ENCODE measurements around the gene CIPC.

The CIPC gene

GRCh38 chr14:77097700-77098528 lies at the start of gene CIPC:
Gene CIPC, plus strand, starts transcription at chr14:77098258. Its CDS starts 7,451 bp downstream, at chr14:77105709.
- peak; percentile 99 for DNase-seq (ENCODE audit: low spot score)

DNA sequence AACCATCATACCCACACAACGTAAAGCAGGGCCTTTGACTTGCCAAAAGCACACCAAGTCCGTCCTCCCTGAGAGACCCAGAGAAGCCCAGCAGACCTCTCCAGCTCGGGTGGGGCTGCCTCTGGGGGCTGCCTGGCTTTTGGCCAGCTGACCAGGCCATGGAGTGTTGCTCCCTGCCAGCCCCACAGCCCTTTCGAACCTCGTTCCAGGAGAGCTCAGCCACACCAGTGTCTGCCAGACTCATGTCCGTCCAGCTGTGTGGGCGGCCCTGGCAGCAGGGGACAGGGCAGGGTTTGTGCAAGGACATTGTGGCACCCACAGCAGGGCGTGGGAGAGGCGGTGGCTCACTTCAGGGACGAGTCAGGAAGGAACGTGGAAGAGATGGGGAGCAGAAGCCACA lies 46.9 kb upstream of the CIPC start:
- peak; percentile 45 for DNase-seq (ENCODE audit: low spot score)

- no peak for DNase-seq (ENCODE audit: low spot score)
These were observed 45.6 kb upstream of the CIPC start for GRCh38 chr14:77052281-77053044.

DNA sequence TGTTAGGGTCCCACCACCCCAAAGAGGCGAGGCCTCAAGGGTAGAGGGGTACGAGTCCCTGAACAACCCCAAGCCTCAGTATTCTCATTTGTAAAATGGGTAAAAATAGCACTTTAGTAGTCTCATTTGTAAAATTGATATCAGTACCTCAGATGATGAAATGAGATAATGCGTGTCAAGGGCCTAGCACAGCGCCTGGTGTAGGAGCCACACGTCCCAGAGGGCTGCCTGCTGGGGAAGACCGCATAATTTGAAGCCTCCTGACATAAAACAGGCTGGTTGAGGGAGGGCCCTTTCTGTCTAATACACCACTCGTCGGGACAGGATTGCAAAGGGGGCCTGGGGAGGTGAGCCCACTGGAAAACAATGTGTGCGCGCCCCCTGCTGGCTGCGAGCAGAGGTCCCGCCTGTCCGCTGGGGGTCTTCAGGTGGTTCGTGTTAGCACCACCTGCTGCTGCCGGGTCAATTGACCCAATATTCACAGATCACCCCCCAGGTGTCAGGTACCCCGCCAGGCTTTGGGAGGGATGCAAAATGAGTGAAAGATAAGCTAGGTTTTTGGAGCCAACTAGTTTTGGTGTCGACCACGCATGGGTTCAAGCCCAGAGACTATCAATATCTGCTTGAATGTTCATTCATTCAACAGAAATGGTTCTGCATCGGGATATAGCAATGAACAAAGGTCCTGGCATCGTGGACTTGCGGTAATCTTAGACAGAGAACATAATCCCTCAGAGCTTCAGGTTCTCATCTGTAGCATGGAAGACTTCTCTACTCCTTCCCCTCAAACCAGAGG lies 44.8 kb upstream of the CIPC start:
- peak; percentile 49 for DNase-seq (ENCODE audit: low spot score)

- DNase-seq (ENCODE audit: low spot score), result peak; percentile 45
These were observed 42.8 kb upstream of the CIPC start for GRCh38 chr14:77055306-77055705.

DNA sequence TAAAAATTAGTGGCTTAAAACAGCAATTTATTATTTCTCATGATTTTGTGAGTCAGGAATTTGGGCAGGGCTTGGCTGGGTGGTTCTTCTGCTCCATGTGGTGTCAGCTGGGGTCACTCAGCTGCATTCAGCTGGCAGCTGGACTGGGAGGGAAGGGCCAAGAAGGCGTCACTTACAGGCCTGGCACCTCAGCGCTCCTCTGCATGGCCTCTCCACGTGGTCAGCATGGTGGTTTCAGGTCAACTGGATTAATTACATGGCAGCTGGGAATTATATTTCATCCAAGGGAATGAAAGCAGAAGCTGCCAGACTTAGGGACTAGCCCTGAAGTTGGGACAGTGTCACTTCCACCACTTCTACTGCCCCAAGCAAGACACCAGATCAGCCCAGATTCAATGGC lies 42.1 kb upstream of the CIPC start:
- no peak for DNase-seq (ENCODE audit: low spot score)

DNA sequence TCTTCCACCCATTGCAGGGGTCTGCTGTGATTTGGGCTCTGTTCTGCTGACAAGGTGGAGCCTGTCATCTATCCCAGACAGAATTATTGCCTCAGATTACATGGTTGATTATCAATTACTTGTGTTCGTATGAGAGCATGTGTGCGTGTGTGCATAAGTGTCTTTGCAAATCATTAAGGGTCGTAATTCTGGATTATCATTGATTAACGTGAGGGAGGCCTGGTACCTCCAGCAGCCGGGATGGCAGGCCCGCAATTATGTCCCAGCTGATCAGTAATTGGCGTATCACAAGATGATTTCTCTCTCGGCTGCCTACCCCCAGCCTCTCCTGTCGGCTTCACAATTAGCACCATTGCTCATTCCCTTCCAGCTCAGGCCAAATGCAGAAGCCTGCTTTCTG lies 39.9 kb upstream of the CIPC start:
- DNase-seq (ENCODE audit: low spot score), result no peak

DNA sequence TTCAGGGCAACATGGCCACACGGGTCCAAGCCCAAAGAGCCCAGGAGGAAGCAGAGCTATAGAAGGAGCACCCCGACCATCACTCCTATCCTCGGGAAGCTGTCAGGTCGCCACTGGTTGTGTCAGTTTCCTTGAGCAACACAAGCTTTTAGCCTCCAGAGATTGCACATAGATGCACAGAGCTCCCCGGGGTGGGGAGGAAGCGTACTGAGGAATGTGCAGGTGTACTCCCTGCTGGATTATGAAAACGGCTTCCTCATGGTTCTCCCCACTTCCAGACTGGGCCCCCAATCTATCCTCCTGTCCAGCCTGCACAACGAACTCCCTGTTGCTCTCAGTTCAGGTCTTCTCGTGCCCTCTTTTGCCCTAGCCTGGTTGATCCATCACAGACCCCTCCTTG lies 39.3 kb upstream of the CIPC start:
- no peak for DNase-seq (ENCODE audit: low spot score)

DNA sequence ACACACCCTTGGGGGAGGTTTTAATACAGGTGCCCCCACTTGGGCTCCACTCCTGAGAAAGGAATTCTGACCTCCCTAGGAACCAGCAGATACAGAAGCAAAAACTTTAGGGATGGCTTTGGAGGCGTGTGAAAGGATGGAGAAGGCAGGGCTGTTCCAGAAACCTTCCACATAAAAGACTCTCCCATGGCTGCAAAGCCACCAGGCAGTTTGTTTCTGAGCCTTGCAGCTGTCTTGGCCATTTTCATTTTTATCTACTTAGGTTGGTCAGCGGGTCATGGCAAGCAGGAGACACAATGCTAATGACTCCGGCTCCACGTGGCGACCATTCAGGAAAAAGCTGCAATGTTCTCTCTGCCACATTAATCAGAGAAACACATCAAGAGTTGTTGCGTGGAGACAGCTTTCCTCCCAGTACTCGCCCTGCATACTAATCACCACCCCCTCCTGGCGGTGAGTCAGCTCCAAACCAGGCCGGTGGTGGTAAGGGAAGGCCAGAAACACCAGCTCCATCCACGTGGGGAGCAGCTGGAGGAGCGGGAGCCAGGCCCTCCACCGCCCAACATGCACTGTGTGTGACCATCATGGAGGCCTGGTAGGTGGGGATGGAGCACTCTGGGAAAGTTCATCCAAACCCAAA lies 38.7 kb upstream of the CIPC start:
- peak; percentile 79 for DNase-seq (ENCODE audit: low spot score)

DNA sequence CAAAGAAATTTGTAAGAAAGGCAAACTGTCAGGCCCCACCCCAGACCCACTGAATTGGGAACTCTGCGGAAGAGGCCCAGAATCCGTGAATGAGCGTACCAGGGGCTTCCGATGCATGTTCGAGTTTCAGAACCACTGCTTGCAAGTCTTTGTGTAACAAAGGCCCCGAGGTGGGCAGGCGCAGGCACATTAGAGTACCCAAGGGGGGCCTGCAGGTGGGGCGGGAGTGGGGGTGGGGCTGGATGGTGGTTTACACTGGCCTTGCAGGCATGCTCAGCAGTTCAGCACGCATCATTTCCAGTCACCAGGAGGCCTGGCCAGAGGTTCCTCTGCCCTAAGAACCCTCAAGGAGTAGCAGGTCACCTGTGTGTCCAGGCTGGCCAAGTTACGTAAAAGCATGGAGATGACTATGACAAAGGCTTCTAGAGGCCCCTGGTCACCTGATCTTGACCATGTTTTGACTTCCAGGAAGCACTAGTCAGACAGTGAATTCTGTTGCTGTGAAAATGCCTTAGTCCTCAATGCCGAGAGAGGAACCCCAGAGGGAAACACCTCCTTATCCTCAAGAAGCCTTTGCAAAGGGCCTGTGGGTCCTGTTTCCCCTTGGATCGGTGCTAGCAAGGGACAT lies 36.3 kb upstream of the CIPC start:
- no peak for DNase-seq (ENCODE audit: low spot score)

DNA sequence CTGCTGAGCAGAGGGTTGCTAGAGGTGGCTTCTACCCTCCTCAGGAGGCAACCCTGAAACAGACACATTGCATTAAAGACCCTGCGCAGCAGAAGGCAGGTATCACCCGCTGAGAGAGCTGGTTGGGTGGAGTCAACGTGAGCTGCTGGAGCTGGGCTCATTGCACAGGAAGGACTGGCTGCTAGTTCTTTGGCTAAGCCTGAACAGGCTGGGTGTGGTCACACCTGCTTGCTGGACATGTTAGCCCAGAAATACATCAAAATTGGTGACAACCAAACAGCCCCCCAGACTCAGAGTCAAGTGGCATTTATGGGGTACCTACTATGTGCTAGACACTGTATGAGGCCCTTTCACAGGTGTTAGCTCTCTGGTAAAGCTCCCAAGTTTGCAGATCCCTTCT lies 35.8 kb upstream of the CIPC start:
- no peak for DNase-seq (ENCODE audit: low spot score)

DNA sequence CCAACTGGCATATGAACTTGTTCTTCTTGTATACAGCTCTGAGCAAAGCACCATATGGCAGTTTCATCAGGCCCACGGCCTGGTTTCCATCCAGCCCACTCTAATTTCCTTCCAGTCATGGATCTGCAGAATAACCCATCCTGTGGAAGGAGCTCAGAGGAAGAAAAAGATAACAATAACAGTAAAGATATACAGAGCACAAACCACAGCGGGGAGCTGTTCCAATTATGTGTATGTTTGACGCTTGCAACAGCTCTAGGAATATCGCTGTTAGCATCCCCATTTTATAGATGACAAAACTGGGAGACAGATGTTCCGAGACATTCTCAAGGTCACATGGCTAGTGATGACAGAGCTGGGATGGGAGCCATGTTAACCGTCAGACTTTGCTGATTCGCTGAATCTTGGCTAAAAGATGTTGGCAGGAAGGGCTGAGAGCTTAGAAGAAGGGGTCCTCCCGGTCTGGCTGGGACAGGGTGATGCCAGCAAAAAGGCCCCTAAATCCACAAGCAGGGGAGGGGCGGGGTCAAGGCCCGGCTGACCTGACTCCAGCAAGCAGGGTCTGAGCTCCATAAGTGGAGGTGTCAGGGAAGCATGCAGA lies 34.4 kb upstream of the CIPC start:
- peak; percentile 33 for DNase-seq (ENCODE audit: low spot score)

GRCh38 chr14:77064521-77065178 lies 33.4 kb upstream of the CIPC start:
- peak; percentile 40 for DNase-seq (ENCODE audit: low spot score)

DNA sequence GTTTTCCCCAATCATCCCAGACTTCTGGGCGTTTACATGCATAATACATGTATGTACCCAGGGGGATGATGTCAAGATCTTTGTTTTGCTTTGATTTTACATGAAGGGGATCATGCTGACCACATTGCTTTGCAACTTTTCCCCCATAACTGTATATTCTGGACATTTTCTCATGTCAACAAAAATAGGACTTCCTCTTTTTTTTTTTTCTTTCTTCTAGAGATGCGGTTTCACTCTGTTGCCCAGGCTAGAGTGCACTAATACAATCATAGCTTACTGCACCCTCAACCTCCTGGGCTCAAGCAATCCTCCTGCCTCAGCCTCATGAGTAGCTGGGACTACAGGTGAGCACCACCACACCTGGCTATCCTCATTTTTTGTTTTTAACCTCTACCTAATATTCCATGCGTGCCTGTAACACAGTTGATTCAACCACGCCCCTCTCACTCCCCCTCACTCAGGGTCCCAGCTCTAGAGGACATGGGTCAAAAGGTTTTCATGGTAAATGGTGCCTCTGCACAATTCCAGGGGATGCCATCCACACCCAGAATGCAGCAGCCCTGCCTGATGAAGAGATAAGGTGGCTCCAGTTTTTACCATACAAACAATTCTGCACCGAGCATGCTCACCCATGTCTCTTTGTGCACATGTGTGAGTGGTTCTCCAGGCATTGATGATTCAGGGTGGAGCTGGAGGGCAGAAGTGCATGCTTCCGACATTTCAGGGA lies 32.0 kb upstream of the CIPC start:
- DNase-seq (ENCODE audit: low spot score), result no peak

DNA sequence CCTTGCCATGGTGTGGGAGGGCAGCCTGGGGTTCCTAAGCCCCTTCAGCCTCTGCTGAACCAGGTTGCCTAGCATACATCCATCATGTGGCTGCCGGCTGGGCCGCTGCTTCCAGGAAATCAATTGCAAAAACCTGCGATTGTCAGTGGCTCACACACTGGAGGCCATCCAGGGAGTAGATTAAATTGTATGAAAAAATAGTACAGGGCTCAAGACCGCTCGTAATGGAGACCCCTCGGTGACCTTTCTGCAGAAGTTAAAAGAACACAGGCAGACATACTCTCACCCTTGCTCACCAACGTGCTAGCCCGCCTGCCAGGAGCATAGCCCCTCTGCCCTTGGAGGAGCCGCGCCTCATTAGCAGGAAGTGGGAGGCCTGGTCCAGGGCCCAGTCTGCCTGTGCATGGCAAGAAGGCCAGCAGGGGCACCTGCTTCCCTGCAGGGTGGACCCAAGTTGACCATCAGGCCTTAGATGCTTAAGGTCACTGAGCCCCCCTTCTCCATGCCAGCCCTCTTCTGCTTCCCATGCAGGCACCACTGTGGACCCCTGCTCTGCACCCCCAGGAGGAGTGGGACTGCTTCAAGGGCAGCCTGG lies 31.4 kb upstream of the CIPC start:
- DNase-seq (ENCODE audit: low spot score), result no peak

- DNase-seq (ENCODE audit: low spot score), result peak; percentile 61
These were observed 30.2 kb upstream of the CIPC start for GRCh38 chr14:77067632-77068516.

DNA sequence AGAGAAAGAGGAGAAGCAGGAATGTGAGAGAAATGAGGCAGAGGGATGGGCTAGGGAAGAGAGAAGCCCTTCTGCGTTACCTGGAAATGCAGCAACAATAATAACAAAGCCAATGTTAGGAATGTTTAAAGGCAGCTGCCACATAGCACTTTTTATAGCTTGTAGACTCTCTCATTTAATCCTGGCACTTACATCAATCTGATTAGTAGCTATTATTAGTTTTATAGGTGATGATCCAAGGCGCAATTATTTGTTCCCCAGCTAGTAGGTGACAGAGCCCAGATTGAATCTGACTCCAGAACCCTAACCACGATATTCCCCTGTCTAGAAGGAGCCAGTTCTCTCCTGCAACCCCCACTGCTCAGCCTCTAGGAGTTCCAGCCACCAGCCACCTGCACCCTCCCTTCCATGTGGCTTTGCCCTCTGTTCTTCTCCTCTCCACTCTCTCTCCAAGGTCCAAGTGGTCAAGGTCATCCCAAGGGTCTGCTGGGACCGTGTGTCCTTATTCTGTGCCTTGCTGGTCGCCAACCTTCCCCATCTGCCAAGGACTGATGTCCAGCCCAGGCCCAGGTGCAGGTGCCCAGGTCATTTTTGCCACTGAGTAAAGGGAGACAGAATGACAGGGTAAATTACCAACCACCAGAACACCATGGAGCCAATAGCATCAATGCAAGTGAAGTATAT lies 29.4 kb upstream of the CIPC start:
- DNase-seq (ENCODE audit: low spot score), result no peak

DNA sequence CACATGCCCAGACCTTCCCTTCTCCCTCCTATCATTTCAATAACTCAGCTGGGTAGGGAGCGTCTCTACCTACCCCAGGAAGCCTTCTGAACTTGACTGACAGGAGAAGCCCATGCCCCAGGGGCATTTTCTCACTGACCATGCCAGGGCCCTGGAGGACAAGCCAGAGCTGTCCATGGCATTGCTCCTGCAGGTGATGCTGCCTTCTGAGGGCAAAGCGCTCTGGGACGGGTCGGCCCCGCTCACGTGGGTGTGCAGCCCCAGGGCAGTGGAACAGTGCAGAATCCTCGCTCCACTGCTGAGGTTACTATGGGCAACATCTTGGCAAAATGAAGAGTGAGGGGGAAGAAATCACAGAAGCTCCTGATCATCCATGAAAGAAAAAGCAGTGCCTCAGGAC lies 28.5 kb upstream of the CIPC start:
- DNase-seq (ENCODE audit: low spot score), result no peak
